Brain pericyte (primary cell): ENCODE results near the gene TRAF3IP1.
"Not testable (repeated sequence)": the region's sequence is repeated elsewhere in the genome, so short reads cannot be mapped to it uniquely, and the experiment has no call there.

Source experiments
- DNase-seq: peaks from one replicate; pipeline ENCODE4 v3.0.0-alpha.2; 2012; ENCODE audit warnings: low read depth, low spot score

Gene TRAF3IP1

DNA sequence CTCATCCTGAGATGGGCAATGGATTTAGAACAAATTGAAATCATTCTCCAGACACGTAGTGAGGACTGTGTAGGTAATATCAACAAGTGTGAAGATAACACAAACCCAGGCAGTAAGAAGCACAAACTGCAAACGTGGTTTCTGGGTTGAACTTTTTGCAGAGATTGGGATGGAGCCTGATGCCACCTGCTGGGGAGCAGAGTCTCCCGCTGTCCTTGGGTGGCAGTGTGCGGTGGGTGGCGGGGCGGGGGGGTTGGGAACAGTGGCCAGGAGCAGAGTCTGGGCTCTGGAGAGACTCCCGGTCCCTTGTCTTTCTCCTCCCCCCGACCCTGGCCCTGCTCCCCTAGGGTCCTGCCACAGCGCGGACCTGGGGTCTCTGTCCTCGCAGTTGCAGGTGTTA lies 19.5 kb downstream of the TRAF3IP1 start:
- DNase-seq: no peak

DNA sequence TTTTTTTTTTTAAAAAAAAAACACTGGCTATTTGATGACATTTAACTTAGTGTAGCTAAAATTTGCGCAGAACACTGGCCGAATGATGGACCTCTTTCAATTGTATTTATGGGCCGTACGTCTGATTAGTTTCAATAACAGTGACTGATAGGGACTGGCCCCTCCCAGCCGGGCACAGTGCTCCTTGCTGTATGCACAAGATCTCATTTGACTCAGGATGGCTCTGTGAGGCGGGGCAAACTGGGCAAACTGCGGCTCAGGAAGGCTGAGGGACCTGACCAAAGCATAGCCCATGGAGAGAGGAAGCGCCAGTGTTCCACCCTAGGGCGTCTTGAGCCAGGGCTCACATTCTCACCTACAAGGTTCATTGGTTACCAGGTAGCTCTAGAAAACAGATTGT lies 21.2 kb downstream of the TRAF3IP1 start:
- DNase-seq: no peak

DNA sequence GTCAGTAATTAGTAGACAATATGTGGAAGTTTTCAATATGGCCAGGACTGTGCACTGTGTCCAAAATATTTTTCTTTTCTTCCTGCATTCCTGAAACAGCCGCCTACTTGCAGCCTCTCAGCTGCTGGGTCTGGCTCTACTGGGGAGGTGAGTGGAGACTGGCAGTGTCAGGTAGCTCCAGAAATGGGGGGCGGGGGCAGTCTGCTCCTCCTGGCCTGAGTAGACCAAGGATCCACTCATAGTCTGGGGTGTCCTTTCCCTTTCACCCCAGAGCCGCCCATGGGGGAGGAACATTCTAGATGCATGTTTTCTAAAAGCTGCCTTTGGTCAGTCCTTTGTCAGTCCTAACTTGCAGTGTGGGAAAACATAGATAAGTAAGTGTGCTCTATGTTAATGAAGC lies 23.7 kb downstream of the TRAF3IP1 start:
- DNase-seq: no peak

DNA sequence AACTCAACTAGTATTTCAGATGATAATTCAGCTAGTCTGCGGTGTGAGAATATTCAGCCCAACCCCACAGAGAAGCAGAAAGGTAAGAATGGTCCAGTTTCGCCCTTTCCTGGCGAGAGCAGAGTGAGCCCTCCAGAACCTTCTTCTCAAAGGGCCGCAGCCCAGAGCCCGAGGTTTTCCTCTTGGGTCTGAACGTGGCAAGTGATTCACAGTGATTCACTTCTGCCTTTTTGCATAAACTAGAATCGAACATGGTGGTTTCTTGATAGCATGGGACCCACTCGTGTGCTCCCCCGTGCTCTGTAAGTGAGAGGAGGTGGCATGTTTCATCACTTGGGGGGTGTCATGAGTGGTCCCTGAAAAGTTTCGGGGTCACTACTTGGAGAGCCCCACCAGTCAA lies 24.2 kb downstream of the TRAF3IP1 start:
- DNase-seq: no peak

DNA sequence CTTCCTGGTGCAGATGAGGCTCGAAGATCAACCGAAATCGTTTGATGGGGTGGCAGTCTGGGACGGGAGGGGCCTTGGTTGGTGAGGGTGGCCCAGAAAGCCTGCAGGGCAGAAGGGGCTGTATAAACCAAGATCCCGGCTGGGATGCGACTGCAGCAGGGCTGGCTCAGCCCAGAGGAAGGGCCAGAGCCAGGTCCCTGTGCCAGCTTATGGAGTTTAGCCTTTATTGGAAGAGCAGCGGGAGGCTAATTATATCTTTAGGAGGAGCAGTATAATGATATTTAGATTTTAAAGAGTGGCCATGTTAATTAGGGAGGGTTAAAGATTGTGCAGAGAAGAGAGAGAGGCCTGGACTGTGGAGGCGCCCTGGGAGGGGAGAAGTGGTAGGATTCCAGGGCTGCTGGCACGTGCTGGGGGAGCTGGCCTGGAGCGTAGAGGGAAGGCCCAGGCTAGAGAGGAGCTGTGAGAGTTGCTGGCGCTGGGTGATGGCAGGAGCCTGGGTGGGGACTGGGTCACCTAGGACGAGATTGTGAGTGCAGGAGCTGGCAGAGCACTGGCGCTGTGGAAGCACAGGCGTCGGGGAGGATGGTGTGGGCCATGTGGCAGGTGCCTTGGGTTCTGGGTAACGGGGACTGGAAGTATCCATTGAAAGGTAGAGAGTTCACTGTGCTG lies 25.1 kb downstream of the TRAF3IP1 start:
- no peak for DNase-seq

DNA sequence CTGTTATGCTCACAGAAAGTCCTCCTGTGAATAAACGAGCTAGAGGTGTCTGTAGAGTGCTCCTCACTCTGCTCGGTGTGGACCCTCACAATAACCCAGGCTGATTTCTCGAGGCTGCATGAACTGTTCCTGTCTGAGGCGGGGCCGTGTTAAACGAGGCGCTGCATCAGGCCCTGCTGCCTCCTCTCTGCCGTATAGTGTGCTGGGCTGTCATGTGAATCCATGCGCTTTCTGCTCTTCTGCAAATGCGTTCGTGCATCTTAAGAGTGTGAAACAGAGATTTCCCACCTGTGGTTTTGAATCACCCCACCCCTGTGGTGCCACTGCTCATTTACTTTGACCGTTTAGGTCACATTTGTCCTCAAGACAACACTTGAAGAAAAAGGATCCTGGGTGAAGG lies 26.2 kb downstream of the TRAF3IP1 start:
- no peak for DNase-seq

DNA sequence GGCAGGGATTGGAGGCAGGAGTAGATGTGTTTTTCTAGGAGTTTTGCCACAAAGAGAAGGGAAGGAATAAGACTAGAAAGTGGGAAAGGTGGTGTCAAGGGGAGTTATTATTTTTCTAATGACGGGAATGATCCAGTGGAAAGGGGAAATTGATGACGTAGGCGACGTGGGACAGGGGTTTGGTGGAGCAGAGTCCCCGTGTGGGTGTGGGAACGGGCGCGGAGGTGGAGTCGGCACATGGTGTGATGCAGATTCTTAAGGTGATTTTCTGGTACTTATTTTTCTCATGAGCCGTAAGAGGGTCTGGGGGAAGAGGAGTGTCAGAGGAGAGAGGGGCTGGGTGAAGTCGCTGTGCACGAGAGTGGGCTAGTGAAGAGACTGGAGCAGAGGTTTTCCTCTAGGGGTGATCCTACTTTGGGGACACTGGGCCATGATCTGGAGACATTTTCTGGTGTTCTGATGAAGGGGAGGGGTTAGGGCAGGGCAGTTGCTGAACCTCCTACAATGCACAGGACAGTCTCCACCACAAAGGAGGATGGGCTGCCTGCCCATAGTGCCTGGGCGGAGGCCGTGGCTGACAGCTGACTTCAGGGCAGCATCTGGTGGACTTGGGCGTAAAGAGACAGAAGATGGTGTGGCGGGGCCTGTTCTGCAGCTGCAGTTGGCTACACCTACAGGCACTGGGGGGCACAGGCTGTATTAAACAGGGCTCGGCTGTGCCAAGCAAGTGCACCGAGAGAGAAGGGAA lies 30.0 kb downstream of the TRAF3IP1 start:
- DNase-seq: no peak

DNA sequence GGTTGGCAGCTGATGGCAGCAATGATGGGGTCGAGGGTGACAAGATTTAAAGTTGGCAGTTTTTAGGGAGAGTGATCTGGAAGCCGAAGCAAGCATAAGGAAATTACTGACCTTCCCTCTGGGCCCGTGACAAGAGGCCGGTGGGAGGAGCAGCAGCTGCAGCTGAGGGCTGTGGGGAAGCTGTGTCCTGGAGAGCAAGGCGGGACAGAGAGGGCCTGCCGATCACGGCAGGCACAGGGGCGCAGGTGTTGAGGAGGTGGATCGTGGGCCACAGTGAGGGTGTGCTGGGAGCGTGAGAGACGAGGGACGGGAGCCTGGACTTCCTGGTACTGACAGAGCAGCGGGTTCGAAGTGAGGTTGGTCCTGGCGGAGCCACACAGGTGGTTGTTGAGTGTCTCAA lies 31.0 kb downstream of the TRAF3IP1 start:
- no peak for DNase-seq

DNA sequence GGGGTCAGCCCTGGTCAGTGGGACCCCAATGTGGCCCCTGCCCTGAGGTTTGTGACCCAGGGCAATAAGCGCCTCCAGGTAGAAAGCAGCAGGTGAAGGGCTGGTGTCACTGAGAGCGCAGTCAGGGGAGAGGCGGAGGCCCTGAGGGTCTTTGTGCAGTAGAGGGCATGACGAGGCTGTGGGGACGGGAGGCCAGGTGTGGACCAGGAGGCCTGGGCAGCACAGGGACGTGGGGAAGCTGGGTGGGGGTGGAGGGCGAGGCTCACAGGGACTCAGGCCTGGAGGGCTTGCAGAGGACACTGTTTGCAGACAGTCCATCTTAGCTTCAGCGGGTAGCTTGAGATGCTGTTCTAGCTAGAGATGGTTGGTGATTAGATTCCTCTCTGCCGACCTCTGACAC lies 32.0 kb downstream of the TRAF3IP1 start:
- no peak for DNase-seq

DNA sequence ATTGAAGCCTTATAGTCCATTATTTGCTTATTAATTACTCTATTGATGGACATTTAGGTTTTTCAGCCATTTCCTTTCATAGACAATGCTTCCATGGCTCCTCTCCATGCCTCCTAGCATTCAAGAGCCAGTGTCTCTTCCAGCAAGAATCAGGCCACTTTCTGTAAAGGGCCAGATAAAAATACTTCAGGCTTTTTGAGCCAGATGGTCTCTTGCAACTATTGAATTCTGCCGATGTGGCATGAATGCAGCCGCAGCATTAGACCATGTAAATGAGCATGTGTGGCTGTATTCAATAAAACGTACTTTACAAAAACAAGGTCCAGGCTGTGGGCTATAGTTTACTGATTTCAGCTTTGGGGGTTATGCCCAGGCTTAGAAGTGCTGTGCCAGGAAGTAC lies 38.5 kb downstream of the TRAF3IP1 start:
- no peak for DNase-seq

DNA sequence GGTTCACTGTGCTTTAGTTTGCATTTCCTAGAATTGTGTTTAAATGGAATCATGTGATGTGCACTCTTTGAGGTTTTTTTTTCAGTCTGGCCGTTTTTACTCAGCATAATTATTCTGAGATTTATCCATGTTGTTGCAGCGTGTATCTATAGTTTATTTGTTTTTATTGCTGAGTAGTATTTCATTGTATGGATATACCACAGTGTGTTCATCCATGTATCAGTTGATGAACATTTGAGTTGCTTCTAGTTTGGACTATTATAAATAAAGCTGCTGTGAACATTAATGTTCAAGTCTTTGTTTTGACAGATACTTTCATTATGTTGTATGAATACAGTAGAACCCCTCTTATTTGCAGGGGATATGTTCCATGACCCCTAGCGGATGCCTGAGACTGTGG lies 39.1 kb downstream of the TRAF3IP1 start:
- no peak for DNase-seq

DNA sequence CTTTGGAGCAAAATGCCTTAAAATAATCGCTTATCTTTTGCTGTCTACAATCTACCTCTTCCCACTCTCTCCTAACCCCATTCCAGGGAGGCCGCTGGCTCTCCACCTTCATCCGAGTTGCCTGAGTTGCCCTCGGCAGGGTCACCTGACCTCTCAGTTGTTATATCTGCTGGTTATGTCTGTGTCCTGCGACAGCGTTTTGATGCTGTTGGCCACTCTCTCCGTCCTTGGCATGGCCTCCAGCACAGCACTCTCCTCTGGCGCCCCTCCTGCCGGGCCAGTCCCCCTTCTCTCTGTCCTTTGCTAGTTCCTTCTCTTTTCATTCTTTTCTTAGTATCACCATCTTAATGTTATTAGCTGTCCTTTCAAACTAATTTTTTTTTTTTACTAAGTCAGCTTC lies 41.6 kb downstream of the TRAF3IP1 start:
- no peak for DNase-seq

DNA sequence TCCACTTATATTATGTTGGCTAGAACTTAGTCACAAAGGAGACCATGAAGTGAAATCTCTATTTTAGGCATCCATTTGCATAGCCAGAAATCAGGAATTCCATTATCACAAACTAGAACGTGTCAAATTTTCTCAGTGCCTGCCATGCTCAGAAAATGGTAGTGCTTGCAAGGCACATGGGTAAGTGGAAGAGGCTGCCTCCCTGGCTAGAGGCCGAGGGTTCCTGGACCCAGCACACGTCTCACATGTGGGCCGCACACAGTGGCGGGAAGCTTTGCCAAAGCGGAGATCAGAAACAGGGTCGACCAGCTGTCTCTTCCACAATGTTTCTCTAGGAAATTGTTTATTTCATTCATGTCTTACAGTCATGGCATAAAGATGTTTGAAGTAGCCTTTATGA lies 42.3 kb downstream of the TRAF3IP1 start:
- DNase-seq: no peak

DNA sequence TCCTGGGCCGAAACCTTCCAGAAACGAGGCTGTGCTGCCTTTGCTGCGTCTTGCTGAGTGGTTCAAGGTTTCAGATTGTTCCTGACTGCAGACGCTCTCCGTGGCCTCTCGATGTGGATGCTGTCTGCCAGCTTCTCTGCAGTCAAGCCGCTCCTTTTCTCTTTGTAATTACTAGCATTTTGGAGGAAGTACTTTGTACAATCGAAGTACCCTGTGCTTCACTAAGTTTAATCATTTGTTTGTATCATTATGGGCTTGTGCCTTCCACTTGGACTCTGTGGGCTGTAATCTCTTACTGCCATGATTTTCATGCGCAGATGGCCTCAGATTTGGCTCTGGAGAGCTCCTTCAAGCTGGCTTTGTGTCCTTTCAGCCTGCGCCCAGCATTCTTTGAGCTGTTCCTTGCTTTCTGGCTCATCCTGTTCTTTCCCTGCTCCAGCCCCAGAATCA lies 49.3 kb downstream of the TRAF3IP1 start:
- DNase-seq: no peak

DNA sequence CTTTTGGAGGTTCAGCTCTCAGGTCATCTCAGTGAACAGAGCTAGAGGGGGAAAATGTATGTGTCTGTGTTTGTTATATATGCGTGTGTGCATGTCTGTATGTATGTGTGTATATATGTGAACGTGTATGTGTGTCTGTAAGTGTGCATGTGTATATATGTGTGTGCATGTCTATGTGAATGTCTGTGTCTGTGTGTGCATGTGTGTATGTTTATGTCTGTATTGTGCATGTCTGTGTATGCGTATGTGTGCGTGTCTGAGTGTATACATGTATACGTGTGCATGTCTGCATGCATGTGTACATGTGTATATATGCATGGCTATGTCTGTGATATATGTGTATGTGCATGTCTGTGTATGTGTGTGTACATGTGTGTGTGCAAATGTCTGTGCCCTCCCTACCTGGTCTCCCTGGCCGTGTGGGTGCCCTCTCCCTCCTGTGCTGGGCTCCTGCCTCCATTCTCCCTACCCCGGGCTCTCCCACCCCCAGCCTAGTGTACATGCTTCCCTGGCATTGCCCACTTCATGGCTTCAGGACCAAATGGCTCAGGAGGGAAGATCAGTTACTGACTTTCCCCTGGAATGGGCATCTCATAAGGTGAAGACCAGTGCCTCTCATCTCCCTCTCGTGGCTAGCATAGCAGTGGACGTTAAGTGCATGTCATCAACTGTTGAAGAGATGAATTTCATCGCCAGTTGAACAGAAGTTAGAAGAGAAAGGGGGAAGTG lies 49.9 kb downstream of the TRAF3IP1 start:
- DNase-seq: no peak

DNA sequence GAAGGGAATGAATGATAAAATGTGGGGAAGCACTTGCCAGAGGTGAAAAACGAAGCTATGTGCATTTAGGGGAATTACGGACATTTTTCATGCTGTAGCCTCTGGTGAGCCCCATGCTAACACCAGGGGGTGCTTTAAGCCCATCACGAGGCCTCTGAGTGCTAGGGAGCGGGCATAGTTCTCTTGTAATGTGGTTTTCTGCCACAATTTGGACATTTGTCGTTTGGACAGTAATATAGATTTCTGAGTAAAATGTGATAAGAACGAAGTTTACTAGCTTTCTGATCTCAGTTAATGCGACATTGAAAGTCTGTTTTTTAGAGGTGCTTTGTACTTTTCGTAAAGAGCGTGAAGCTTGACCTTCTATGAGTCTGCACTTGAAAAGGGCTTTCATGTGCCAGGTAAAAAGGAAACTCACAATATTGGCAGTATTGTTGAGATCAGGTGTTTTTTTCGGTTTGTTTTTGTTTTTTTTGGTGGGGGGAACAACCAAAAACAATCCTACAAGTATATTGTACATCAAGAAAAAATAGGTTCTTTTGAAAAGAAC lies 50.6 kb downstream of the TRAF3IP1 start:
- DNase-seq: no peak

DNA sequence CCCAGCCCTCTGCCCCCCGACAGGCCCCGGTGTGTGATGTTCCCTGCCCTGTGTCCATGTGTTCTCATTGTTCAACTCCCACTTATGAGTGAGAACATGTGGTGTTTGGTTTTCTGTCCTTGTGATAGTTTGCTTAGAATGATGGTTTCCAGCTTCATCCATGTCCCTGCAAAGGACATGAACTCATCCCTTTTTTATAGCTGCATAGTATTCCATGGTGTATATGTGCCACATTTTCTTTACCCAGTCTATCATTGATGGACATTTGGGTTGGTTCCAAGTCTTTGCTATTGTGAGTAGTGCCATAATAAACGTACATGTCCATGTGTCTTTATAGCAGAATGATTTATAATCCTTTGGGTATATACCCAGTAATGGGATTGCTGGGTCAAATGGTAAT lies 52.0 kb downstream of the TRAF3IP1 start:
- not testable (repeated sequence) for DNase-seq

DNA sequence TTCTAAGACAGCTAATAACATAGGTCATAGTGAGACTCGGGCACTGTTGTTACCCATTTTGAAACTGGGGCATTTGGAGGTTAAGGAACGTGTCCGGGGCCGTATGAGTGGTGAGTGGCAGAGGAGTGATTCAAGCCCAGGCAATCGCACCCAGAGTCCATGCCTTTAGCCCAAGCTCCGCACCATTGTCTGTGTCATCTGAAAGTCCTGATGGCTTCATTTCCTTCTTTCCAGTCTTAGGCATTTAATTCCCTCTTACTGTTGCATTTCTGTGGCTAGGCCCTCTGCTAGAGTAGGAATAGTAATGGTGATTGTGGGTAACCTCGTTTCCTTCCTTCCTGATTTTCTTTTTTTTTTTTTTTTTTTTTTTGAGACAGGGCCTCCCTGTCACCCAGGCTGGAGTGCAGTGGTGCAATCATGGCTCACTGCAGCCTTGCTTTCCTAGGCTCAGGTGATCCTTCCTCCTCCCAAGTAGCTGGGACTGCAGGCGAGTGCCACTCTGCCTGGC lies 56.6 kb downstream of the TRAF3IP1 start:
- DNase-seq: no peak

DNA sequence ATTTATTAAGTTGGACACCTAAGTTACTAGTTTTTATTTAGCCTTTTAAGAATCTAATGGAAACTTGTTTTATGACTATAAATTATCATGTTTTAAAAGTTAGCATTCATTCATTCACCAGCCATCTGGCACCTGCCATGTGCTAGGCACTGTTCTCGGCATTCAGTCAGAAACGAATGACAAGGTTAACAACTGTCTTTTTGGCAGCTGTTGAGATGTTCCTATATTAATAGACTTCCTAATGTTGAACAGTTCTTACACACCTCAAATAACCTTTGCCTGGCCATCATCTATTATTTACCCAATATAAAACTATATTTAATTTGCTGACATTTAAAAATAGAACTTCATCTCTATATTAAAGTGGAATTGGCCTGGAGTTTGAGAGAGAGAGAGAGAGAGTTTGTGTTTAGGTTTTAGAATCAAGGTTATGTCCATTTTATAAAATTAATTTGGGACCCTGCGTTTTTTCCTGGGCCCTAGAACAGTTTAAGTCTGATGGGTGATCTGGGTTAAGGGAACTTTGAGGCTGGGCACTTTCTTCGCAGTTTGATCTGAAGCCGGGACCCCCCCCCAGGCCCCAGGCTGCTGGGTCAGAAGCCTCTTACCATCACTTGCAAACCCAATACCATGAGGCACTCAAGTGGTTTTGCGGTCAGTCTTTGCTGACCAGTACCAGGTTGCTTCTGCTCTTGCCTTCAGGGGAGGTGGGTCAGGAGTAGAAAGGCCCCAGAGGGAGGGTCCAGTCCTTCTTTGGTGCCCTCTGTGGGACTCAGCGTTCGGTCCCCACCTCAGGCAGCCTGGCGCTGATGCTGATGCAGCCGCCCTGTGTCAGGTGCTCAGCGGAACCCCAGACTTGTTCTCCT lies 58.1 kb downstream of the TRAF3IP1 start:
- no peak for DNase-seq

DNA sequence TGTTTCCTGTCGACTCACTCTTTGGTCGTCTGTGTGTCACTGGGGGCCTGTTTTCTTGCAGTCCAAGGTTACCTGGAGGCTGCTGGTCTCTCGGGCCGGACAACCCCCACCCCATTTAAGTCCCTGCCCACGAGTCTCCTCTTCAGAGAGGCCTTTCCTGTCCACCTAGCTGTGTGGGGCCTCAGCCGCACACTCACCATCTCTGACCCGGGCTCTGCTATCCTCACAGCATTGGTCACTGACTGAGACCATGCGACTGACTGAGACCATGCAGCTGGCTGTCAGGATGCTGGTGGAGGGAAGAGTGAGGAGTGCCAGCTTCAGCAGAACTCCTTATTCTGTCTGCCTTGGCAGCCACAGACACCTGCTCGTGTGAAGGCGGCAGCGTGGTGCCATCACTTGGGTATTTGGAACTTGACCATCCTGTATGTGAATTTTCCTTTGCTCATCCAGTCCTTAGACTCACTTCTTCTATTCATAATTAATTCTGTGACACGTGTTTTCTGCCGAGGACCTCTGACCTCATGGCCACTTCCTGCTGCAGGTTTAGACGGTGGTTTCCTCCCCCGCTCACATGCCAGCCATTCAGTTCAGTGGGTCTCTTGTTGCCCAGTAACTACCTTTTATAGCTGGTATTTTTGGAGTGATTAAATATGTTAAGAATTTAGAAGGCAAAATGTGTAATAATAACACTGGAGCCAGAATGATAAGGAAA lies 58.9 kb downstream of the TRAF3IP1 start:
- no peak for DNase-seq

DNA sequence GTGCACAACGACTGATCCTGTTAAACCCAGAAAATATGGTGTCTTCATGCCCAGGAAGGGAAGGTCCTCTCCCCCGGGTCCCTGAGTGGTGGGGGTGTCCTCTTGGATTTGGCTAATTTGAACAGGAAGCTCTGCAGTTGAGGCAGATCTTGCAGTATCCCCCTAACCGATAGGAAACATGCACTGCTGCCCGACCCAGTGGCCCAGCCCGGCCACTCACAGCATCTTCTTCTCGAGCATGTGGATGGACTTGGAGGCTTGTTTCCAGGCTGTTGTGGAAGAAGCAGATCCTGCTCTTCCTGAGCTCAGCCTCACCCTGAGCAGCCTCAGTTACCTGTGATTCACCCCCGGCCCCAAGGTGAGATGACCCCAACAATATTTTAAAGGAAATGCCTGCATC lies 60.0 kb downstream of the TRAF3IP1 start:
- DNase-seq: no peak
